Prostate gland (tissue), 2 donors: ENCODE data around the gene CLDN7.

Source experiments
- CTCF ChIP-seq, 4 experiments: fragments of 200-600 bp in 2 of 4; fragments of 450-650 bp in 2 of 4; sonication (generic) in 2 of 4; IDR thresholded peaks; 1 replicate in 3 of 4; 2 replicates in 1 of 4; pipeline ENCODE4 v1.5.1; 2016 to 2019; ENCODE audit warnings: antibody characterized with exemption in 4 of 4, mild to moderate bottlenecking in 2 of 4, moderate library complexity in 2 of 4
- POLR2A ChIP-seq: fragments of 450-650 bp; IDR thresholded peaks from one replicate; pipeline ENCODE4 v1.6.1; 2016; ENCODE audit warnings: antibody characterized with exemption, mild to moderate bottlenecking
- POLR2AphosphoS5 ChIP-seq: sonication (generic); formaldehyde crosslinking; IDR thresholded peaks from one replicate; pipeline ENCODE4 v1.6.1; 2017; ENCODE audit warnings: antibody characterized with exemption

GRCh38 chr17:7211491-7212273 is 50.6 kb downstream of the CLDN7 start:
- TF ChIP-seq CTCF (IDR thresholded peaks at IDR 0.05), result no peak
- TF ChIP-seq POLR2A, result no peak
- TF ChIP-seq POLR2AphosphoS5, result no peak
